Erythroblast (primary cell): Measurements from ENCODE around the gene GCM1.

Experiments
- GATA1 ChIP-seq: IDR thresholded peaks from 2 replicates; pipeline ENCODE4 v1.6.1; 2011; ENCODE audit warnings: low read depth, mild to moderate bottlenecking, control low read depth, low read length, moderate library complexity
- POLR2A ChIP-seq: IDR thresholded peaks from 2 replicates; pipeline ENCODE4 v1.6.1; 2011; ENCODE audit warnings: mild to moderate bottlenecking, low read length

DNA sequence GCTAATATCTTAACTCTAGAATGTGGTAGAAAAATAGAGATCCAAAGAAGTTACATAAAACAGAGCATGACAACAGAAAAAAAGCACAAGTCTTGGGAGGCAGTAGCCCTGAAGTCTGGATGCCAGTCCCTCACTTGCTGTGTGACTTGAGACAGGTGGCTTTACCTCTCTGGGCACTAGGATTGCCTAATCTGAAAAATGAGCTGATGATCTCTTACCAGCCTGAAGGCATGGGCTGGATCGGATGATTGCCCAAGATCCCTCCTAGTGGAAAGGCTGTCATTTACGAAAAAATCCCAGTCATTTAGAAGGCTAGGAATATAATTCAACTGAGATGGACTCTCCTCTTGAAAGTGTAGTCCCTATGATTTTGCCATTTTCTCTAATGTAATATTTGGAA lies 10.9 kb upstream of the GCM1 start:
- TF ChIP-seq POLR2A (no peak), GATA1 (no peak)
